Body of pancreas (tissue), 4 donors: ENCODE results near the gene CCR7.
A peak's percentile ranks its signal among the peaks of the same experiment; 100 is the strongest.

Experiments used
- CTCF ChIP-seq, 7 experiments: fragments of 450-650 bp in 4 of 7; fragments of 200-600 bp in 3 of 7; sonication (generic) in 3 of 7; IDR thresholded peaks; one replicate each; pipeline ENCODE4 v1.5.1; 2016 to 2019; ENCODE audit warnings: antibody characterized with exemption in 7 of 7
- POLR2A ChIP-seq, 3 donors: fragments of 450-650 bp; IDR thresholded peaks; one replicate each; pipeline ENCODE4 v1.6.1; 2016; ENCODE audit warnings: antibody characterized with exemption in 3 of 3, mild to moderate bottlenecking in 2 of 3

- TF ChIP-seq POLR2A (IDR thresholded peaks at IDR 0.05) = peak in 1 of 3 donors; percentile 4
- no peak for TF ChIP-seq CTCF (IDR thresholded peaks at IDR 0.05)
Measured at GRCh38 chr17:40541873-40542557, 23.3 kb downstream of the CCR7 start.
